ENCODE measurements around the gene CYFIP2. TPM values are rescaled to one million over a fixed set of nuclear protein-coding genes. Genes with fewer than 3 reads are reported as not detected.
A peak's percentile ranks its signal among the peaks of the same experiment; 100 is the strongest.

Gene CYFIP2
- total RNA-seq, 1 experiment from 2014 or later: 355 TPM

DNA sequence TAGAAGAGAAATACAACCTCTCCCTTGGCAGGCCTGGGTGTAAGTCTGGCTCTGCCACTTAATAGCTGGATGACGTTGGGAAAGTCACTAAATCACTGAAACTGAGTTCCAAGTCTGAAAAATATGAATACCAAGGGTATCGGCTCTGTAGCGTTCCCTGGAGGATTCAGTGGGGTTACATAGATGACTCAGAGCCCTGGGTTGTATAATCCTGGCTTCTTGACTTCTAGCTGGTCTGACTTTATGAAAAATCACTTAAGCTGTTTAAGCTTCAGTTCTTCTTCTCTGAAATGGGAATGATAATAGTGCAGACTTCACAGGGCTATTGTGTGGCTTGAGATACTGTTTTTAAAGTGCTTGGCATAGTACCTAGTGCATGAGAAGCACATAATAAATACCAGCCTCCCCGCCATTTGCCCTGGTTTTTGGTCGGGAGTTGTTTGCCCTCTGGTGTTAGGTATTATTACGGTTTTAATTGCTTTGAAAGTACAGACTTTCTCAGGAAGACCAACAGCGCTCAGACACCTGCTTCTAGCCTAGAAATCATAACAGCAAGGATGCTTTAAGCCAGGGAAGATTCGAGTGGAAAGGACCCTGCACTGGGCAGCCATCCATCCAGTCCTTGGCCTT, 43.0 kb downstream of the CYFIP2 start:
- H3K9me2 ChIP-seq (replicated peaks; ENCODE audit: insufficient read depth, low read length): no peaks in the 10 kb centered on the region
- no peak overlapping the region for H3K4me2 ChIP-seq (ENCODE audit: low read depth, low read length, poor library complexity, severe bottlenecking)
- no peak overlapping the region for H3K27ac ChIP-seq (ENCODE audit: low read length)
- H3K4me1 ChIP-seq (ENCODE audit: low read length): peaks cover 12% of the 10 kb centered on the region; the same call in 1 of the 2 replicates
- H3K9me3 ChIP-seq (ENCODE audit: low read length): no peaks in the 10 kb centered on the region
- H2AFZ ChIP-seq (ENCODE audit: low read length): no peak overlapping the region
- DNase-seq: peak; percentile 72
- H3K9ac ChIP-seq (ENCODE audit: low read length): no peak overlapping the region
- H3K4me3 ChIP-seq (ENCODE audit: low read length): no peak overlapping the region
- H3K79me2 ChIP-seq (ENCODE audit: low read length): no peaks in the 10 kb centered on the region
- H3K27me3 ChIP-seq (ENCODE audit: low read length): no peaks in the 10 kb centered on the region
- H3K36me3 ChIP-seq (ENCODE audit: insufficient read depth, low read length): peaks cover 33% of the 10 kb centered on the region
- no peaks in the 10 kb centered on the region for H4K20me1 ChIP-seq (ENCODE audit: insufficient read depth, low read depth, low read length)

DNA sequence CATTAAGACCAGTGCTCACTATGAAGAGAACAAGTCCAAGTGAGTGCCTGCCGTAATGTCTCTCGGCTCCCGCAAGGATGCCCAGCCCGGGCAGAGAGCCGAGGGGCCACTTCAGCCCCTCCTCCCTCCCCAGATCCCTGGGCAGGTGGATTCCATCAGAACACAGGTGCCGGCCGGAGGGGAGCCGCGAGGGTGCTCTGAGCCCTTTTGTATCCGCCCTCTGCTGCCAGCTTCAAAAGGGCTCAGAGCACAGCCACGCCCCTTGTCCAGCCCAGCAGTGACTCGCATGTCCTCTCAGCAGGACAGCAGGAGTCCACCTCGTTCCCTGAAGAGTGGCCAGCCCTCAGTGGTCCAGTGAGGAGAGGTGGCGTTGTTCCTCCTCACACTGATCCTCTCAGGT, 43.9 kb downstream of the CYFIP2 start:
- H3K4me3 ChIP-seq (ENCODE audit: low read length): no peak overlapping the region
- H3K79me2 ChIP-seq (ENCODE audit: low read length): no peaks in the 10 kb centered on the region
- no peak overlapping the region for H2AFZ ChIP-seq (ENCODE audit: low read length)
- H3K9me3 ChIP-seq (ENCODE audit: low read length): no peaks in the 10 kb centered on the region
- H3K36me3 ChIP-seq (ENCODE audit: insufficient read depth, low read length): peaks cover 42% of the 10 kb centered on the region
- no peak for DNase-seq
- no peak overlapping the region for H3K9ac ChIP-seq (ENCODE audit: low read length)
- no peaks in the 10 kb centered on the region for H4K20me1 ChIP-seq (ENCODE audit: insufficient read depth, low read depth, low read length)
- no peak overlapping the region for H3K4me2 ChIP-seq (ENCODE audit: low read depth, low read length, poor library complexity, severe bottlenecking)
- H3K27ac ChIP-seq (ENCODE audit: low read length): no peak overlapping the region
- H3K27me3 ChIP-seq (ENCODE audit: low read length): no peaks in the 10 kb centered on the region
- H3K9me2 ChIP-seq (replicated peaks; ENCODE audit: insufficient read depth, low read length): no peaks in the 10 kb centered on the region
- peaks cover 12% of the 10 kb centered on the region; the same call in 1 of the 2 replicates for H3K4me1 ChIP-seq (ENCODE audit: low read length)

DNA sequence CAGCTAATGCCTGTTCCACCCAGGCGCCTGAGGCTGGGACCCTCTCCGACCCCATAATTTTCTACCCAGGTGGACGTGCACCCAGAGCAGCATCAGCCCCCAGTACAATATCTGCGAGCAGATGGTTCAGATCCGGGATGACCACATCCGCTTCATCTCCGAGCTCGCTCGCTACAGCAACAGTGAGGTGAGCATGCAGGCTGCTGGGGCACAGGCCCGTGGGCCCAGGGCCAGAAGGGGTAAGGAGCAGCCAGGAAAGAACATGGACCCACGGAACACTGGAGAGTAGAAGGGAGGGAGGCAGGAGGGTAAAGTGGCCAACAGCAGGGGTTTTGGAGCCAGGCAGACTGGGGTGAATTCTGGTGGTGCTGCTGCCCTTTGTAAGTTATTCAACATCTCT, 45.7 kb downstream of the CYFIP2 start:
- Histone ChIP-seq H2AFZ (ENCODE audit: low read length) (no peak overlapping the region), H3K4me3 (ENCODE audit: low read length) (no peak overlapping the region), H3K9me2 (replicated peaks; ENCODE audit: insufficient read depth, low read length) (no peaks in the 10 kb centered on the region), H3K36me3 (ENCODE audit: insufficient read depth, low read length) (peaks cover 45% of the 10 kb centered on the region; the same call in 1 of the 2 replicates), H4K20me1 (ENCODE audit: insufficient read depth, low read depth, low read length) (no peaks in the 10 kb centered on the region), H3K27ac (ENCODE audit: low read length) (no peak overlapping the region), H3K4me2 (ENCODE audit: low read depth, low read length, poor library complexity, severe bottlenecking) (no peak overlapping the region), H3K9ac (ENCODE audit: low read length) (no peak overlapping the region), H3K4me1 (ENCODE audit: low read length) (peaks cover 12% of the 10 kb centered on the region; the same call in 1 of the 2 replicates), H3K9me3 (ENCODE audit: low read length) (no peaks in the 10 kb centered on the region), H3K79me2 (ENCODE audit: low read length) (no peaks in the 10 kb centered on the region), H3K27me3 (ENCODE audit: low read length) (no peaks in the 10 kb centered on the region)
- DNase-seq: no peak

DNA sequence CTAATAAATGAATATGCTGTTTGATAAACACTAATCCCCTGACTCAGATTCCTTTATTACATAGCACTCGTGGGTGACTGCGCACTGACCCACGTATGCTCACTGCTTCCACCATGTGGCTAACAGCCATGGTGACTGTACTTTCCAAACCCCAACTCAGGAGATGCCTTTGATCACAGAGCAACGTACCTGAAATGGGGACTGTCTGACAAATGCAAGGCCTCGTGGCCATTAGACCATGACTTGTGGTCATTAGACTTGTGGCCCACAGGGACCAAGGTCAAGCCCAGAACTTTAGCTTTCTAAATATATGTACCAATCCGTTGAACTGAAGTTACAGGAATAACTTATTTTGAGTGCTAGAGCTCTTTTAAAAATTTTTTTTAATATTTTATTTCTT, 46.6 kb downstream of the CYFIP2 start:
- Histone ChIP-seq H3K27ac (ENCODE audit: low read length) (no peak overlapping the region), H3K4me3 (ENCODE audit: low read length) (no peak overlapping the region), H3K79me2 (ENCODE audit: low read length) (no peaks in the 10 kb centered on the region), H3K36me3 (ENCODE audit: insufficient read depth, low read length) (peaks cover 51% of the 10 kb centered on the region), H3K9ac (ENCODE audit: low read length) (no peak overlapping the region), H2AFZ (ENCODE audit: low read length) (no peak overlapping the region), H3K4me1 (ENCODE audit: low read length) (peaks cover 7% of the 10 kb centered on the region; the same call in 1 of the 2 replicates), H3K9me3 (ENCODE audit: low read length) (no peaks in the 10 kb centered on the region), H3K4me2 (ENCODE audit: low read depth, low read length, poor library complexity, severe bottlenecking) (no peak overlapping the region), H3K27me3 (ENCODE audit: low read length) (no peaks in the 10 kb centered on the region), H3K9me2 (replicated peaks; ENCODE audit: insufficient read depth, low read length) (no peaks in the 10 kb centered on the region), H4K20me1 (ENCODE audit: insufficient read depth, low read depth, low read length) (no peaks in the 10 kb centered on the region)
- peak; percentile 76 for DNase-seq

DNA sequence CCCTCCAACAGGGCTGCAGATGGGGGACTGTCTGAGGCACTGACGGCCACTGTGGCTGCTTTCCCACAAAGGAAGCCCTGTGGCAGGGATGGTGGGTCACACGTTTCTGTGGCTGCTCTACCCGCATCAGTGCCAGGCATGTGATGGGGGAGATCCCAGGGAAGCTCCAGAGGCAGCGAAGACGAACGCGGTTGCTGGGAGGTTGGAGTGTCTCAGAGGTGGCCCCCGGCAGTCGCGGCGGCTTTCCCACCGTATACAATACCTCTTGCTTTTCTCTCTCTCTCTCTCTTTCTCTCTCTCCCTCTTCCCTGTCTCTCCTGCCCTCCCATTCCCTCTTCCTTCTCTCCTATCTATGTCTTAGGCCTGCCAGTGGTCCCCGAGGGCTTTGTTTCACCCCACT, 56.7 kb downstream of the CYFIP2 start:
- no peak overlapping the region for H3K9ac ChIP-seq (ENCODE audit: low read length)
- H3K79me2 ChIP-seq (ENCODE audit: low read length): no peaks in the 10 kb centered on the region

DNA sequence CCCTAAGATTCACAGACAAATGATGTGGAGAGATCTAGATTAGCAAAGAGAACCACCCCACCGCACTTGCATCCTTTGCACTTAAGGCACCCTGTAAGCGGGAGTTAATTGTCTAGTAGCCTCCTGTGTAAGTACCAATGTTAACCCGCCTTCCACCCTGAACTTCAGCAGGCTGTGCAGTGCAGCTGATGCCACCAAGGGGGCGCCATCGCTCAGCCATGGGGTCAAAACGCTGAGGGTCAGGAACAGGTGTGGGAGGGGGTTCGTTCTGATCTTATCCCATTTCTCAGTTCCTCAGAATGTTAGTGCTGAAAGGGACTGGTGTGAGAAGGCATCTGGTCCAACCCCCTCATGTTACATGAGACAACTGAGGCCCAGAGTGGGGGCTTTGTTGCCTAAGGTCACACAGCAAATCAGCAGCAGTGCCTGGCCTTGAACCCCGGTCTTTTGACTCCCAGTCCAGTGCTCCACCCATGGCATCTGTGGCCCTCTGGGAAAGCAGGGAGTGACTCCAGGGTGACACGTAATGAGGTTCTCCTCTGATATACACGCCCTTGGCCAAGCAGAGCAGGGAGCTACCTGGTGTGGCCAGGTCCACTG, 57.3 kb downstream of the CYFIP2 start:
- Histone ChIP-seq H3K9ac (ENCODE audit: low read length) (no peak overlapping the region), H3K4me3 (ENCODE audit: low read length) (no peak overlapping the region), H3K27ac (ENCODE audit: low read length) (no peak overlapping the region), H3K4me1 (ENCODE audit: low read length) (no peaks in the 10 kb centered on the region), H2AFZ (ENCODE audit: low read length) (no peak overlapping the region), H3K9me2 (replicated peaks; ENCODE audit: insufficient read depth, low read length) (no peaks in the 10 kb centered on the region), H3K79me2 (ENCODE audit: low read length) (no peaks in the 10 kb centered on the region), H3K9me3 (ENCODE audit: low read length) (no peaks in the 10 kb centered on the region), H4K20me1 (ENCODE audit: insufficient read depth, low read depth, low read length) (no peaks in the 10 kb centered on the region; the same call in 1 of the 2 replicates), H3K27me3 (ENCODE audit: low read length) (no peaks in the 10 kb centered on the region), H3K36me3 (ENCODE audit: insufficient read depth, low read length) (peaks cover 63% of the 10 kb centered on the region), H3K4me2 (ENCODE audit: low read depth, low read length, poor library complexity, severe bottlenecking) (no peak overlapping the region)
- DNase-seq: no peak

More for the DNA sequence above, 56.7 kb downstream of the CYFIP2 start:
- Histone ChIP-seq H3K36me3 (ENCODE audit: insufficient read depth, low read length) (peaks cover 69% of the 10 kb centered on the region), H3K4me2 (ENCODE audit: low read depth, low read length, poor library complexity, severe bottlenecking) (no peak overlapping the region), H3K4me3 (ENCODE audit: low read length) (no peak overlapping the region), H3K27me3 (ENCODE audit: low read length) (no peaks in the 10 kb centered on the region), H3K9me3 (ENCODE audit: low read length) (no peaks in the 10 kb centered on the region), H4K20me1 (ENCODE audit: insufficient read depth, low read depth, low read length) (no peaks in the 10 kb centered on the region; the same call in 1 of the 2 replicates), H3K27ac (ENCODE audit: low read length) (no peak overlapping the region), H3K9me2 (replicated peaks; ENCODE audit: insufficient read depth, low read length) (no peaks in the 10 kb centered on the region), H3K4me1 (ENCODE audit: low read length) (no peaks in the 10 kb centered on the region), H2AFZ (ENCODE audit: low read length) (no peak overlapping the region)
- no peak for DNase-seq

DNA sequence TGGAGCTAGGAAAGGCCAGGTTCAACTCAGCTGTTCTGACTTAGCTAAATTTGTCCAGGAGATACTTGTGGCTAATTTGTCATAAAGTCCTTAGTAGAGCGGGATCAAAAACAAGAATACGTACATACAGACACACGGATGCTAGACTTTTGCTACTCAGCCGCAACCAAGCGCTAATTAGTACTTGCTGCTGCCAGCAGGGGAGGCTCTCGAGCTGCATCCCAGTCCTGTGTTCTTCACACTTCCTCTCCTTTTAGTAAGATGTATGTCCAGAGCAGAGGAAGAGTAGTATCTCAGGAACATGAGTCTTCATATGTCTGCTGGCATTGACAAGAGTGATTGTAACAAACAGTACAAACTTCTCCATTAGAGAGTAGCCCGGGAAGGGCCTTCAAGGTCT, 58.3 kb downstream of the CYFIP2 start:
- Histone ChIP-seq H3K79me2 (ENCODE audit: low read length) (0 out of 2 replicates have a peak, but pooled peaks cover 3% of the 10 kb centered on the region), H3K9me2 (replicated peaks; ENCODE audit: insufficient read depth, low read length) (no peaks in the 10 kb centered on the region), H2AFZ (ENCODE audit: low read length) (no peak overlapping the region), H3K4me3 (ENCODE audit: low read length) (no peak overlapping the region), H4K20me1 (ENCODE audit: insufficient read depth, low read depth, low read length) (no peaks in the 10 kb centered on the region; the same call in 1 of the 2 replicates), H3K4me1 (ENCODE audit: low read length) (peaks cover 2% of the 10 kb centered on the region; the same call in 1 of the 2 replicates), H3K36me3 (ENCODE audit: insufficient read depth, low read length) (peaks cover 59% of the 10 kb centered on the region), H3K9ac (ENCODE audit: low read length) (no peak overlapping the region), H3K27ac (ENCODE audit: low read length) (no peak overlapping the region), H3K27me3 (ENCODE audit: low read length) (no peaks in the 10 kb centered on the region), H3K4me2 (ENCODE audit: low read depth, low read length, poor library complexity, severe bottlenecking) (no peak overlapping the region), H3K9me3 (ENCODE audit: low read length) (no peaks in the 10 kb centered on the region)
- DNase-seq: peak; percentile 54

DNA sequence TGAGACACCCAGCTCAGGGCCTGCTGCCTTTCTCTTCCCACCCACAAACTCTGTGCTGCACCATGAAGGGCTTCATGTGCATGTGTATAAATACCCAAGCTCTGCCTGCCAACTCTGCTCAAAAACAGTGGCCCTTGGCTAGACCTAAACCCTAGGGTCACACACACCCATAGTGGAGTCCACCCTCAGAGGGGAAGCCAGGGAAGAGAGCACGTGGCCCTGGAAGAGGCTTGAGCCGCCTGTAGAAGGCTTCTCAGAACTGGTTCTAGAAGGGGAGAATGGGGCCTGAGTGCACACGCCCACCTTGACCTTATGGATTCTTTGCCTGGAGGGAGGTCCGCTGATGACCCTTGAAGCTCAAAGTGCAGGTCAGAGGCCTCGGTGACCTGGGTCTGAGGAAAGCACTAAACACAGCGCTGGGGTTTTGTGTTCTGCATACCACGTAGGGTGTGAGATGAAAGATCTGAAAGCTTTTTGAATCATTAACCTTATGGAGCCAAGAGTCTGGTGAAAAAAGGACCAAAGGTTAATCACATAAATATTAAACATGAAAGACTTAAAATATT, 60.6 kb downstream of the CYFIP2 start:
- Histone ChIP-seq H4K20me1 (ENCODE audit: insufficient read depth, low read depth, low read length) (no peaks in the 10 kb centered on the region; the same call in 1 of the 2 replicates), H3K4me3 (ENCODE audit: low read length) (no peak overlapping the region), H2AFZ (ENCODE audit: low read length) (no peak overlapping the region), H3K27ac (ENCODE audit: low read length) (no peak overlapping the region), H3K9ac (ENCODE audit: low read length) (no peak overlapping the region), H3K9me2 (replicated peaks; ENCODE audit: insufficient read depth, low read length) (no peaks in the 10 kb centered on the region), H3K79me2 (ENCODE audit: low read length) (0 out of 2 replicates have a peak, but pooled peaks cover 4% of the 10 kb centered on the region), H3K4me1 (ENCODE audit: low read length) (peaks cover 2% of the 10 kb centered on the region; the same call in 1 of the 2 replicates), H3K9me3 (ENCODE audit: low read length) (no peaks in the 10 kb centered on the region), H3K36me3 (ENCODE audit: insufficient read depth, low read length) (peaks cover 57% of the 10 kb centered on the region), H3K27me3 (ENCODE audit: low read length) (no peaks in the 10 kb centered on the region), H3K4me2 (ENCODE audit: low read depth, low read length, poor library complexity, severe bottlenecking) (no peak overlapping the region)
- DNase-seq: no peak

All from Karpas-422 (cell line).